IPS DF 19.7 (cell line): Measurements from ENCODE around the gene ASB7.
A peak's percentile ranks its signal among the peaks of the same experiment; 100 is the strongest.

Experiments used
- DNase-seq: peaks from one replicate; pipeline ENCODE4 v3.0.0-alpha.2; 2013; ENCODE audit warnings: low read depth, low spot score

ASB7 gene

DNA sequence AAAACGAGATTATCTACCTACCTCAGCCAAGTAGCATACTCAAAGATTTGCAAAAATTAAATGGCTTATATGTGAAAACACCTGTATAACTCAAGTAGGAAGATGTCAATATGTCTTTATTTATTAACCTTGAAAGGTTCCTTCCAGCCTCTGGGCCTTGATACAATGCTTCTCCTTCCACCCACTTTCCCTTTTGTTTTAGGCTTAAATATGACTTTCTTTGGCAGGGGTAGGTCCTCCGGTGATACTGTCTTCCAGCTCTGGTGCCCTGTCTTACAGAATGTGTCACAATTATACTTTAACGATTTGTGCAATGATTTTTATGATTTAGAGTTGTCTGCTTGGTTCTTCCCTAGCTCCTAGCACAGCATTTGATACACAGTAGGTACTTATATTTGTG lies 4.5 kb upstream of the ASB7 start:
- no peak for DNase-seq

GRCh38 chr15:100598655-100599054 lies 3.7 kb upstream of the ASB7 start:
- DNase-seq = no peak

DNA sequence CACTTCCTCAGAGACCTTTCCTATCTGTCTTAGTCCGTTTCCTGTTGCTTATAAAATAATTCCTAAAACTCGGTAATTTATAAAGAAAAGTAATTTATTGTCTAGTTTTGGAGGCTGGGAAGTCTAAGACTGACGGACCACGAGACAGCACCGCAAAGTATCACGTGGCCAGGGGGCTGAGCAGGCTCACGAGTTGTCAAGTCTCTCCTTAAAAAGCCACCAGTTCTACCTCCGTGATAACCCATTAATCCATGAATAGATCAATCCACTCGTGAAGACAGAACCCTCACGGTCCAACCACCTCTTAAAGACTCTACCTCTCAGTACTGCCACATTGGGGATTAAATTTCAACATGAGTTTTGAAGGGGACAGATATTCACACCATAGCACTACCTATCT lies 1.2 kb upstream of the ASB7 start:
- DNase-seq = no peak

- DNase-seq = no peak
Measured at GRCh38 chr15:100601617-100602063, 749 bp upstream of the ASB7 start.

GRCh38 chr15:100602823-100603393 lies 519 bp downstream of the ASB7 start:
- no peak for DNase-seq

- DNase-seq = no peak
Measured at GRCh38 chr15:100612539-100612938, 10.2 kb downstream of the ASB7 start.

DNA sequence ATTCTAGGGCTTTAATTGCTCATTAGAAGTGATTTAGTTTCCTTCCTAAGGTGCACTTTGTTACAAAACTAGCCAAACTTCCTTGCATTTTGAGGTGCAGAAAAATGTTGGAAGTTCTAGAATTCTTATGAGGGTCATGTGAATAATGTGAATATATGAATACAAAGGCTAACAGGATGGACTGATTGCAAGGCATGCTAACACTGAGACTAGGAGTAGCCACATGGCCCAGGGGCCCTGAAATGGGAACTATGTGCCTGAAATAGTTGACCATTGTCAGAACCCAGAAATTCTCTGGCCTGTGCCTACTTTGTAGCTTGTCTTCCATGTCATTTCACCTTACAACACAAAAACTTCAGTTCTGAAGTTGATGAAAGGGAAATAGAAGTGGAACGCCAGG lies 10.8 kb downstream of the ASB7 start:
- no peak for DNase-seq

GRCh38 chr15:100614336-100614735 lies 11.9 kb downstream of the ASB7 start:
- DNase-seq = no peak

DNA sequence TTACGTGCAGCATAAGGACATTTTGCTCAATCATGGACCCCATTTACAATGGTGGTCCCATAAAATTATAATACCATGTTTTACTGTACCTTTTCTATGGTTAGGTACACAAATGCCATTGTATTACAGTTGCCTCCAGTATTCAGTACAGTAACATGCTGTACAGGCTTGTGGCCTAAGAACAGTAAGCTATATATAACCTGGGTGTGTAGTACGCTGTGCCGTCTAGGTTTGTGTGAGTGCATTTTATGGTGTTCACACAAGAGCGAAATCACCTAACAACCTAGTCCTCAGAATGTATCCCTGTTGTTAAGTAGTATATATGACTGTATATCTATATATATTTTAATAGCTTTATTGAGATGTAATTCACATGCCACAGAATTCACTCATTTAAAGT lies 12.5 kb downstream of the ASB7 start:
- no peak for DNase-seq

DNA sequence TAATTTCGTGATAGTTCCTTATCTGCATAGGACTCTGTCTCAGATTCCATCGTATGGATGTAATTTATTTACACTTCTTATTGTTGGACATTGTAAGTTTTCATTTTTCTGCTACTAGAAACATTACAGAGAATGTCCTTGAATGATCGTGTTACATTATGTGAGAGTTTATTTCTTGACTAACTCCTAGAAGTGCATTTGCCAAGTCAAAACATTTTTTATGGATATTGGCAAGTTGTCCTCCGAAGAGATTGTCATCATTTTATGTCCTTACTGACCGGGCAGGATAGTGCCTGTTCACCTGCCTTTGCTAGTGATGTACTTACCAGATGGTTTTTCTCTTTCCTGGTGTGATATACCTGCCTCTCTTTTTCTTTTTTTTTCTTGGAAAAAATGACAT lies 13.4 kb downstream of the ASB7 start:
- no peak for DNase-seq

- DNase-seq = no peak
Measured at GRCh38 chr15:100616700-100617099, 14.3 kb downstream of the ASB7 start.

- DNase-seq = no peak
Measured at GRCh38 chr15:100623301-100623700, 20.9 kb downstream of the ASB7 start.

- DNase-seq = no peak
Measured at GRCh38 chr15:100627789-100628395, 25.5 kb downstream of the ASB7 start.

- no peak for DNase-seq
Measured at GRCh38 chr15:100628746-100629145, 26.4 kb downstream of the ASB7 start.

GRCh38 chr15:100631831-100632230 lies 29.4 kb downstream of the ASB7 start:
- no peak for DNase-seq

DNA sequence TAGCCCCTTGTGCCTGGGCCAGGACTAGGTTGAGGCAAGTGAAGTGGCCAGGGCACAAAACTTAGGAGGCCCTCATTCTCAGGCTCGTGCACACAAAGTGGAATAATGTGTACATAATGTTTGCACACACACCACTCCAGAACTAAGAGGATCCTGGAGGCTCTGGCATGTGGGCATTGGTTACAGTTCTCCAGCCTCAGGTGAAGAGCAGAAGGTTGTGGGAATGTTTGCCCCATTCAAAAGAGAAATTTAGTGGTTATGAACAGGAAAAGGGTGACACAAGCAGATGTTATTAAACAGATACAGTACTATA lies 31.3 kb downstream of the ASB7 start:
- DNase-seq = no peak

GRCh38 chr15:100635406-100636071 lies 33.1 kb downstream of the ASB7 start:
- peak; percentile 45 for DNase-seq

GRCh38 chr15:100638177-100638730 lies 35.9 kb downstream of the ASB7 start:
- no peak for DNase-seq

GRCh38 chr15:100642213-100642949 lies 40.0 kb downstream of the ASB7 start:
- DNase-seq = no peak

DNA sequence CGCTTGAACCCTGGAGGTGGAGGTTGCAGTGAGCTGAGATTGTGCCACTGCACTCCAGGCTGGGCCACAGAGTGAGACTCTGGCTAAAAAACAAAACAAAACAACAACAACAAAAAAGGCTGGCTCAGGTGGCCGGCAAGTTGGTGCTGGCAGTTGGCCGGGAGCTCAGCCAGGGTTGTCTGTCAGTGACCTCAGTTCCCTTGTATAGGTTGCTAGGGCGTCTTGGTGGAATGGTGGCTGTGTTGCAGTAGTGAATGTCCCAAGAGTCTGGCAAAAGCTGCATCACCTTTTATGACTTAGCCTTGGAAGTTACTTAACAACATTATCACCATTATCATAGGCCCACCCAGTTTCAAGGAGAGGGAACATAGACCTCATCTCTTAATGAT lies 40.6 kb downstream of the ASB7 start:
- DNase-seq = no peak

GRCh38 chr15:100645671-100646070 lies 43.3 kb downstream of the ASB7 start:
- DNase-seq = no peak

GRCh38 chr15:100648951-100649350 lies 46.6 kb downstream of the ASB7 start:
- no peak for DNase-seq

DNA sequence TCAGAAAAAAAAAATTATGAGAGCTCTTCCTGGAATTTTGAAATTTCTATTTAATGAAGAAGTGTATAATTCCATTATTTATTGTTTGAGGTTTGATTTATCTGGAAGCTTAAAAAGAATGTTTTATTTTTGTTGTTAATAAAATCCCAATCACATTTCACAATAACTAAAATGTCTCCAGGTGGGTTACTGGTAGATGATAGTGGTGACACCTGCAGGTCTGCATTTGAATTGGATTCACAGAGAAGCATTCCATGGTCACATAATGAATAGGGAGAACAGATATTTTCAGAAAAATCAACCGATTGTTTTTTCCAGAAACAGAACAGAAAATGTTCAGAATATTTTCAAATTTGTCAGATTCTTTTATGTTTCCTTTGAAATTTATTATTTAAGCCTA lies 48.3 kb downstream of the ASB7 start:
- no peak for DNase-seq
